Measurements from ENCODE around the gene DNAJB1. TPM values are rescaled to one million over a fixed set of nuclear protein-coding genes. Genes with fewer than 3 reads are reported as not detected.

The DNAJB1 gene
- total RNA-seq, 1 experiment from 2014 or later = 122 TPM

- POLR2A ChIA-PET (ENCODE audit: low non-redundant PET) = no interaction called here
- no TSS peak for BruUV-seq (replicated peaks)
- CTCF ChIA-PET = no interaction called here
These were observed 23.8 kb downstream of the DNAJB1 start for GRCh38 chr19:14494411-14494810.

DNA sequence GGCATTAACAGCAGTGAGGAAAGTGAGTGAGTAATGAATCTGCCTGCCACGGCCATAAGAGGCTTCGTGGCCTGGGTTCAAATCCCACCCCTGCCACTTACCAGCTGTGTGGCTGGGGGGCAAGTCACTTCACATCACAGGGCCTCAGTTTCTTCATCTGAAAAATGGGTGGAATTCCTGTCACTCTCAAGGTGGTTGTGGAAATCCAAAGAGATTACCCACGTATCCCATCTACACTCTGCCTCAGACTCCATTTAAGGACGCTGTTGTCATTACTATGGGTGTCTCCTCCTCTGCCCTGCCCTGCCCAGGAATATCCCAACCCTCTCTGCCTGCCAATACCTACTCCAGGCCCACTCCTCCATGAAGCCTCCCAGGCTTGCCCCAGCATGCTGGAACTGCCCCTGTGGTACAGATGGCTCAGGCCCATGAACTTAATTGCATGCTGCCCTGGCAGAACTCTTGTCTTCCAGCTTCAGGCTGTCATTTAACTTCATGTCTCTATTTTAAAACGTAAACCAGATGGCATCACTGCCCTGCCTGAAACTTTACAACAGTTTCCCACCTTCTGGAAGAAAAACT lies 25.4 kb downstream of the DNAJB1 start:
- no peaks in the 10 kb centered on the region for H3K9me3 ChIP-seq (ENCODE audit: low read depth, low read length, poor library complexity, severe bottlenecking)
- H3K36me3 ChIP-seq (ENCODE audit: insufficient read depth, low read length, poor library complexity, severe bottlenecking) = peaks cover 5% of the 10 kb centered on the region
- no peak overlapping the region for H3K4me3 ChIP-seq (ENCODE audit: low read depth, low read length, poor library complexity, severe bottlenecking)
- no peaks in the 10 kb centered on the region for H3K27me3 ChIP-seq (replicated peaks; ENCODE audit: insufficient read depth, low read depth, low read length, poor library complexity)
- intact Hi-C loops (cut with micrococcal nuclease; ENCODE audit: unreplicated experiment) = no loop called here
- POLR2A ChIA-PET (ENCODE audit: low non-redundant PET) = no interaction called here
- CTCF ChIA-PET = no interaction called here
- no TSS peak for BruUV-seq (replicated peaks)
- peaks cover 12% of the 10 kb centered on the region for H3K4me1 ChIP-seq (ENCODE audit: insufficient read depth, low read length, poor library complexity, severe bottlenecking)
- H3K27ac ChIP-seq (ENCODE audit: low read depth, low read length, poor library complexity, severe bottlenecking) = no peak overlapping the region
- no peak for DNase-seq (ENCODE audit: low spot score)
- TF ChIP-seq EZH2 (IDR thresholded peaks at IDR 0.05; ENCODE audit: borderline replicate concordance, low read depth, low read length, poor library complexity, severe bottlenecking) = no peak
- TF ChIP-seq, protein P1, sequence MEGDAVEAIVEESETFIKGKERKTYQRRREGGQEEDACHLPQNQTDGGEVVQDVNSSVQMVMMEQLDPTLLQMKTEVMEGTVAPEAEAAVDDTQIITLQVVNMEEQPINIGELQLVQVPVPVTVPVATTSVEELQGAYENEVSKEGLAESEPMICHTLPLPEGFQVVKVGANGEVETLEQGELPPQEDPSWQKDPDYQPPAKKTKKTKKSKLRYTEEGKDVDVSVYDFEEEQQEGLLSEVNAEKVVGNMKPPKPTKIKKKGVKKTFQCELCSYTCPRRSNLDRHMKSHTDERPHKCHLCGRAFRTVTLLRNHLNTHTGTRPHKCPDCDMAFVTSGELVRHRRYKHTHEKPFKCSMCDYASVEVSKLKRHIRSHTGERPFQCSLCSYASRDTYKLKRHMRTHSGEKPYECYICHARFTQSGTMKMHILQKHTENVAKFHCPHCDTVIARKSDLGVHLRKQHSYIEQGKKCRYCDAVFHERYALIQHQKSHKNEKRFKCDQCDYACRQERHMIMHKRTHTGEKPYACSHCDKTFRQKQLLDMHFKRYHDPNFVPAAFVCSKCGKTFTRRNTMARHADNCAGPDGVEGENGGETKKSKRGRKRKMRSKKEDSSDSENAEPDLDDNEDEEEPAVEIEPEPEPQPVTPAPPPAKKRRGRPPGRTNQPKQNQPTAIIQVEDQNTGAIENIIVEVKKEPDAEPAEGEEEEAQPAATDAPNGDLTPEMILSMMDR (conservative IDR thresholded peaks at IDR 0.05; ENCODE audit: low read depth, low read length) = no peak

More at GRCh38 chr19:14494411-14494810, 23.8 kb downstream of the DNAJB1 start:
- no peak for DNase-seq (ENCODE audit: low spot score)
- TF ChIP-seq EZH2 (IDR thresholded peaks at IDR 0.05; ENCODE audit: borderline replicate concordance, low read depth, low read length, poor library complexity, severe bottlenecking) = no peak
- TF ChIP-seq, protein P1 (conservative IDR thresholded peaks at IDR 0.05; ENCODE audit: low read depth, low read length) = no peak
- Histone ChIP-seq H3K27me3 (replicated peaks; ENCODE audit: insufficient read depth, low read depth, low read length, poor library complexity) (no peaks in the 10 kb centered on the region), H3K4me3 (ENCODE audit: low read depth, low read length, poor library complexity, severe bottlenecking) (peak overlapping the region; percentile 81), H3K9me3 (ENCODE audit: low read depth, low read length, poor library complexity, severe bottlenecking) (no peaks in the 10 kb centered on the region), H3K27ac (ENCODE audit: low read depth, low read length, poor library complexity, severe bottlenecking) (peak overlapping the region; percentile 52), H3K4me1 (ENCODE audit: insufficient read depth, low read length, poor library complexity, severe bottlenecking) (peaks cover 12% of the 10 kb centered on the region), H3K36me3 (ENCODE audit: insufficient read depth, low read length, poor library complexity, severe bottlenecking) (peaks cover 5% of the 10 kb centered on the region)
- intact Hi-C loops (cut with micrococcal nuclease; ENCODE audit: unreplicated experiment) = no loop called here

- peaks cover 5% of the 10 kb centered on the region for H3K36me3 ChIP-seq (ENCODE audit: insufficient read depth, low read length, poor library complexity, severe bottlenecking)
- POLR2A ChIA-PET (ENCODE audit: low non-redundant PET) = no interaction called here
These were observed 30.6 kb downstream of the DNAJB1 start for GRCh38 chr19:14487370-14488125.

More at GRCh38 chr19:14487370-14488125, 30.6 kb downstream of the DNAJB1 start:
- H3K27ac ChIP-seq (ENCODE audit: low read depth, low read length, poor library complexity, severe bottlenecking) = no peak overlapping the region
- TF ChIP-seq, protein P1 (conservative IDR thresholded peaks at IDR 0.05; ENCODE audit: low read depth, low read length) = no peak
- TF ChIP-seq EZH2 (IDR thresholded peaks at IDR 0.05; ENCODE audit: borderline replicate concordance, low read depth, low read length, poor library complexity, severe bottlenecking) = no peak
- CTCF ChIA-PET = interaction anchor here (0.7 kb wide), 2 partner anchors 86 to 126 kb away, joined by 3 to 4 read pairs; no protein-coding TSS in a partner anchor
- H3K4me1 ChIP-seq (ENCODE audit: insufficient read depth, low read length, poor library complexity, severe bottlenecking) = no peaks in the 10 kb centered on the region
- no peaks in the 10 kb centered on the region for H3K27me3 ChIP-seq (replicated peaks; ENCODE audit: insufficient read depth, low read depth, low read length, poor library complexity)
- no TSS peak for BruUV-seq (replicated peaks)
- intact Hi-C loops (cut with micrococcal nuclease; ENCODE audit: unreplicated experiment) = no loop called here
- no peaks in the 10 kb centered on the region for H3K9me3 ChIP-seq (ENCODE audit: low read depth, low read length, poor library complexity, severe bottlenecking)
- no peak for DNase-seq (ENCODE audit: low spot score)
- no peak overlapping the region for H3K4me3 ChIP-seq (ENCODE audit: low read depth, low read length, poor library complexity, severe bottlenecking)

Data from A673 (cell line).